RWPE2 (cell line): ENCODE data around the gene C2.

Source experiments
- ATAC-seq: fragments of 200-7000 bp; cut with Tn5 transposase; 3 replicates; pipeline ENCODE4 v1.9.1; 2021; ENCODE audit warnings: low read depth
- DNase-seq: peaks from one replicate; pipeline ENCODE4 v3.0.0-alpha.2; 2020; ENCODE audit warnings: low spot score
- H3K27ac ChIP-seq: fragments of 450-650 bp; 2 replicates; pipeline ENCODE4 v1.5.1; 2017; ENCODE audit warnings: mild to moderate bottlenecking; ENCODE audit not compliant: poor library complexity, severe bottlenecking
- H3K27me3 ChIP-seq: fragments of 250-450 bp; sonication (Bioruptor Pico); 2 replicates; pipeline ENCODE4 v1.5.1; 2021; ENCODE audit warnings: mild to moderate bottlenecking, moderate library complexity; ENCODE audit not compliant: insufficient read depth, poor library complexity, severe bottlenecking
- H3K36me3 ChIP-seq: fragments of 250-450 bp; sonication (Bioruptor Pico); 2 replicates; pipeline ENCODE4 v1.5.1; 2020; ENCODE audit warnings: low read depth, mild to moderate bottlenecking, moderate library complexity
- H3K4me1 ChIP-seq: fragments of 250-450 bp; sonication (Bioruptor Pico); 2 replicates; pipeline ENCODE4 v1.5.1; 2021; ENCODE audit warnings: mild to moderate bottlenecking, moderate library complexity; ENCODE audit not compliant: insufficient read depth, poor library complexity, severe bottlenecking
- H3K4me3 ChIP-seq: fragments of 250-450 bp; sonication (Bioruptor Pico); 2 replicates; pipeline ENCODE4 v1.5.1; 2021; ENCODE audit warnings: mild to moderate bottlenecking, moderate library complexity; ENCODE audit not compliant: severe bottlenecking
- H3K9me3 ChIP-seq: fragments of 250-450 bp; sonication (Bioruptor Pico); 2 replicates; pipeline ENCODE4 v1.5.1; 2021; ENCODE audit warnings: mild to moderate bottlenecking, moderate library complexity; ENCODE audit not compliant: severe bottlenecking
- CTCF ChIP-seq: fragments of 450-650 bp; IDR thresholded peaks from one replicate; pipeline ENCODE4 v1.5.1; 2017; ENCODE audit warnings: mild to moderate bottlenecking, moderate library complexity; ENCODE audit not compliant: poor library complexity, severe bottlenecking

Gene C2

GRCh38 chr6:31947864-31948263, 20.3 kb downstream of the C2 start:
- no peak for TF ChIP-seq CTCF
- Histone ChIP-seq H3K4me3 (no peak overlapping the region), H3K9me3 (no peaks in the 10 kb centered on the region), H3K36me3 (peaks cover 15% of the 10 kb centered on the region), H3K27ac (no peak overlapping the region), H3K4me1 (peaks cover 10% of the 10 kb centered on the region), H3K27me3 (no peaks in the 10 kb centered on the region)
- ATAC-seq (no peak), DNase-seq (no peak)

DNA sequence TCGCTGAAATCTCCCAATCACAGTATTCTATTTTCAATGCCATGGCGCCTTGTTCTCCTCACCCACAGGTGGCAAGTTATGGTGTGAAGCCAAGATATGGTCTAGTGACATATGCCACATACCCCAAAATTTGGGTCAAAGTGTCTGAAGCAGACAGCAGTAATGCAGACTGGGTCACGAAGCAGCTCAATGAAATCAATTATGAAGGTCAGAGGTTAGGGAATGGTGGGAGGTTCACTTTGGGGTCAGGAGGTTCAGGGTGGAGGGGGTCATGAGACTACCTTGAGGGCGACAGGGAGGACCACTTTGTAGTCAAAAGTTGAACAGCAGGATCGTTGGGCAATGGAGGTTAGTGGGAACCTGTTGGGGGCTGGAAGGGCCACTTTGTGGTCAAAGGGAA, 20.8 kb downstream of the C2 start:
- Histone ChIP-seq H3K27me3 (no peaks in the 10 kb centered on the region), H3K27ac (no peak overlapping the region), H3K4me1 (peaks cover 10% of the 10 kb centered on the region), H3K36me3 (peaks cover 19% of the 10 kb centered on the region), H3K9me3 (no peaks in the 10 kb centered on the region), H3K4me3 (no peak overlapping the region)
- no peak for DNase-seq
- TF ChIP-seq CTCF, result no peak
- ATAC-seq, result no peak

DNA sequence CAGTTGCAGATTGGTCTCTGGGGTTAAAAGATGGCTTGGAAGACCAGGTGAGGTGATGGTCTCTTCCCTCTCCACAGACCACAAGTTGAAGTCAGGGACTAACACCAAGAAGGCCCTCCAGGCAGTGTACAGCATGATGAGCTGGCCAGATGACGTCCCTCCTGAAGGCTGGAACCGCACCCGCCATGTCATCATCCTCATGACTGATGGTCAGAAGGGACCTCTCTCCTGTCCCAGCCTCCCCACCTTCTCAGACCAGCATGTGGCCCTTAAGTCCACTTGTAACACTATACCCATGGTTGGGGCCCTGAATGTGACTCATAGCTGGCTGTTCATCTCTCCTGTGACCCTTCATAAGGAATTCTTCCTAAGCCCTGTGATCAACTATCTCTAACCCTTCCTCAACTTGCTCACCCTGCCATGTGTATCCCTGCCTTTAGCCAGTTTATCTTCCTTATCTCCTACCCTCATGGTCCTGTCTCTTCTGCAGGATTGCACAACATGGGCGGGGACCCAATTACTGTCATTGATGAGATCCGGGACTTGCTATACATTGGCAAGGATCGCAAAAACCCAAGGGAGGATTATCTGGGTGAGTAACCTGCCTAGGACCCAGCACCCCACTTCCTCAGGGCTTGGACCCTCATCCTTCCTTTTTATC, 21.4 kb downstream of the C2 start:
- H3K27ac ChIP-seq, result no peak overlapping the region
- ATAC-seq (no peak), DNase-seq (no peak)
- H3K27me3 ChIP-seq, result no peaks in the 10 kb centered on the region
- peaks cover 10% of the 10 kb centered on the region for H3K4me1 ChIP-seq
- TF ChIP-seq CTCF, result no peak
- H3K9me3 ChIP-seq, result no peaks in the 10 kb centered on the region
- no peak overlapping the region for H3K4me3 ChIP-seq
- H3K36me3 ChIP-seq, result peaks cover 25% of the 10 kb centered on the region

DNA sequence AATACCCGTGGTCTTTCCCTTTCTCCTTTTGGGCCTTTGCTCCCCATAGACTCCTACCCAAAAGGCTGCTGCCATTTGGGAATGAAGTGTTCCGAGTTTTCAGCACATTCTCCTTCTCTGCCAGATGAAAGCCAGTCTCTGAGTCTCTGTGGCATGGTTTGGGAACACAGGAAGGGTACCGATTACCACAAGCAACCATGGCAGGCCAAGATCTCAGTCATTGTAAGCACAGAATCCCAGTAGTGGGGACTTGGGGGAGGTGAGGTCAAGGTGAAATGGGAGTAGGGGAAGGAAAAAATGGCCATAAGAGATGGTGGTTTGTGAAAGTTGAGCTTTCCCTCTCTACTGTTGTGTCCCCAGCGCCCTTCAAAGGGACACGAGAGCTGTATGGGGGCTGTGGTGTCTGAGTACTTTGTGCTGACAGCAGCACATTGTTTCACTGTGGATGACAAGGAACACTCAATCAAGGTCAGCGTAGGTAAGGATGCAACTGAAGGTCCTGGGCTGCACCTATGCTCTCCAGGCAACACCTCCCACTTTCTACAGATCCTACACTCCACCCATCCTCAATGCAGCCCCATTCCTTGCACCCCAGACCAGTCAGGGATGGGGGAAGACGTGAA, 22.5 kb downstream of the C2 start:
- Histone ChIP-seq H3K4me3 (no peak overlapping the region), H3K36me3 (peaks cover 36% of the 10 kb centered on the region), H3K27ac (no peak overlapping the region), H3K9me3 (no peaks in the 10 kb centered on the region), H3K27me3 (no peaks in the 10 kb centered on the region), H3K4me1 (peaks cover 10% of the 10 kb centered on the region)
- no peak for DNase-seq
- ATAC-seq, result no peak
- TF ChIP-seq CTCF, result no peak
